SK-N-SH (cell line): ENCODE measurements around the gene GRK2. TPM values are rescaled to one million over a fixed set of nuclear protein-coding genes. Genes with fewer than 3 reads are reported as not detected.

Experiments
- CTCF ChIA-PET: fragments of 300-600, 350-600 bp; formaldehyde crosslinking; extraction: SDS; loops from one replicate; lab custom pipeline; 2021; lab: Yijun Ruan, JAX
- POLR2A ChIA-PET: fragments of 350-600 bp; sonication (Branson Sonifier 250); formaldehyde crosslinking; extraction: SDS; loops from one replicate; lab custom pipeline; 2020; ENCODE audit warnings: antibody characterized with exemption, inconsistent platforms; lab: Yijun Ruan, JAX
- DNase-seq: peaks from one replicate; pipeline ENCODE4 v3.0.0; 2012
- H2AFZ ChIP-seq: fragments of 200-600 bp; sonication (generic); 2 replicates; pipeline ENCODE4 v1.8.1; 2016; ENCODE audit warnings: antibody characterized with exemption, mild to moderate bottlenecking, low read depth
- H3F3A ChIP-seq: fragments of 200-600 bp; sonication (generic); replicated peaks from 2 replicates; pipeline ENCODE3; 2016; ENCODE audit warnings: antibody characterized with exemption, mild to moderate bottlenecking; ENCODE audit not compliant: insufficient read depth
- H3K27ac ChIP-seq, 2 experiments: fragments of 200-500 bp in 1 of 2; fragments of 200-600 bp in 1 of 2; sonication (Bioruptor generic) in 1 of 2; sonication (generic), shearing (Covaris generic) in 1 of 2; 2 replicates each; pipeline versions ENCODE4 v1.5.1 to v1.6.1; 2014 to 2016; ENCODE audit warnings: low read depth in 2 of 2, inconsistent platforms in 1 of 2, low read length in 1 of 2, mild to moderate bottlenecking in 1 of 2, mixed read lengths in 1 of 2
- H3K27me3 ChIP-seq: fragments of 200-600 bp; sonication (generic), shearing (Covaris generic); 2 replicates; pipeline ENCODE4 v1.6.1; 2016; ENCODE audit warnings: mixed run types; ENCODE audit not compliant: insufficient read depth
- H3K36me3 ChIP-seq, 2 experiments: fragments of 200-500 bp in 1 of 2; fragments of 200-600 bp in 1 of 2; sonication (Bioruptor generic) in 1 of 2; sonication (generic) in 1 of 2; replicated peaks in 1 of 2; 2 replicates each; pipeline versions ENCODE3 to v1.5.1; 2014 to 2016; ENCODE audit warnings: low read length in 1 of 2, mild to moderate bottlenecking in 1 of 2; ENCODE audit not compliant: insufficient read depth in 2 of 2, control insufficient read depth in 1 of 2
- H3K4me1 ChIP-seq, 2 experiments: fragments of 200-500 bp in 1 of 2; fragments of 200-600 bp in 1 of 2; sonication (Bioruptor generic) in 1 of 2; sonication (generic), shearing (Covaris generic) in 1 of 2; 2 replicates each; pipeline versions ENCODE4 v1.5.1 to v1.6.1; 2014 to 2016; ENCODE audit warnings: low read depth in 1 of 2, low read length in 1 of 2, mixed run types in 1 of 2; ENCODE audit not compliant: insufficient read depth in 2 of 2, control insufficient read depth in 1 of 2
- H3K4me2 ChIP-seq: fragments of 200-600 bp; sonication (generic), shearing (Covaris generic); 2 replicates; pipeline ENCODE4 v1.6.1; 2017; ENCODE audit warnings: mixed run types
- H3K4me3 ChIP-seq, 2 experiments: fragments of 200-500 bp in 1 of 2; fragments of 200-600 bp in 1 of 2; sonication (Bioruptor generic) in 1 of 2; sonication (generic), shearing (Covaris generic) in 1 of 2; 2 replicates each; pipeline versions ENCODE4 v1.5.1 to v1.8.1; 2014 to 2016; ENCODE audit warnings: low read depth in 2 of 2, inconsistent platforms in 1 of 2, low read length in 1 of 2, mild to moderate bottlenecking in 1 of 2, mixed read lengths in 1 of 2, moderate library complexity in 1 of 2
- H3K79me2 ChIP-seq: fragments of 200-600 bp; sonication (generic); 2 replicates; pipeline ENCODE4 v1.8.1; 2017; ENCODE audit warnings: mild to moderate bottlenecking; ENCODE audit not compliant: insufficient read depth
- H3K9ac ChIP-seq: fragments of 200-600 bp; sonication (generic); 2 replicates; pipeline ENCODE4 v1.6.1; 2017; ENCODE audit warnings: mixed run types
- H3K9me2 ChIP-seq: fragments of 200-600 bp; sonication (generic); 2 replicates; pipeline ENCODE4 v1.6.1; 2017; ENCODE audit warnings: mixed run types
- H3K9me3 ChIP-seq: fragments of 200-600 bp; sonication (generic); 2 replicates; pipeline ENCODE4 v1.6.1; 2017; ENCODE audit warnings: mixed run types, mild to moderate bottlenecking, moderate library complexity
- H4K20me1 ChIP-seq: fragments of 200-600 bp; sonication (generic); 2 replicates; pipeline ENCODE4 v1.6.1; 2017; ENCODE audit warnings: mild to moderate bottlenecking, mixed run types; ENCODE audit not compliant: insufficient read depth
- FOXM1 ChIP-seq: IDR thresholded peaks from 2 replicates; pipeline ENCODE4 v1.4.0; 2012; ENCODE audit warnings: low read depth, mild to moderate bottlenecking
- GABPA ChIP-seq: IDR thresholded peaks from 2 replicates; pipeline ENCODE4 v1.4.0; 2012; ENCODE audit warnings: low read depth, mild to moderate bottlenecking
- IRF3 ChIP-seq: fragments of 150-350 bp; IDR thresholded peaks from 2 replicates; pipeline ENCODE4 v1.6.1; 2016; ENCODE audit warnings: mild to moderate bottlenecking, low read depth, low read length
- MXI1 ChIP-seq: IDR thresholded peaks from 2 replicates; pipeline ENCODE4 v1.6.1; 2012; ENCODE audit warnings: mild to moderate bottlenecking, low read depth, low read length, improper control_type of control experiment
- NFIC ChIP-seq: IDR thresholded peaks from 2 replicates; pipeline ENCODE4 v1.4.0; 2012; ENCODE audit warnings: borderline replicate concordance
- RCOR1 ChIP-seq: fragments of 150-350 bp; IDR thresholded peaks from 2 replicates; pipeline ENCODE4 v1.6.1; 2017; ENCODE audit warnings: antibody characterized with exemption, low read length
- RXRA ChIP-seq: IDR thresholded peaks from 2 replicates; pipeline ENCODE4 v1.4.0; 2012; ENCODE audit warnings: low read depth, mild to moderate bottlenecking, borderline replicate concordance
- SMC3 ChIP-seq: IDR thresholded peaks from 2 replicates; pipeline ENCODE4 v1.6.1; 2012; ENCODE audit warnings: low read depth, low read length, improper control_type of control experiment
- TCF12 ChIP-seq: IDR thresholded peaks from 2 replicates; pipeline ENCODE4 v1.4.0; 2012
- TEAD4 ChIP-seq: IDR thresholded peaks from 2 replicates; pipeline ENCODE4 v1.4.0; 2012; ENCODE audit warnings: mild to moderate bottlenecking, borderline replicate concordance; ENCODE audit not compliant: insufficient read depth
- USF1 ChIP-seq: IDR thresholded peaks from 2 replicates; pipeline ENCODE4 v1.4.0; 2012; ENCODE audit warnings: low read depth, borderline replicate concordance
- ZBTB33 ChIP-seq: IDR thresholded peaks from 2 replicates; pipeline ENCODE4 v1.4.0; 2012; ENCODE audit warnings: low read depth, borderline replicate concordance
- WGBS: methylation state at CpG from one replicate; pipeline ENCODE4 v1.1.6; 2017; ENCODE audit warnings: low lambda C conversion rate; 5-methylcytosine and 5-hydroxymethylcytosine counted together
- polyA plus RNA-seq, 3 experiments: library from polyadenylated mRNA; depleted of rRNA; stranded (reverse); fragments of >200 nt; gene quantifications; 2 replicates each; pipeline ENCODE4 v1.2.3, GENCODE V29; 2012
- TF ChIP-seq, protein P1 (sequence below): IDR thresholded peaks from 2 replicates; pipeline ENCODE4 v1.6.1; 2012; ENCODE audit warnings: mild to moderate bottlenecking, low read depth, low read length, moderate library complexity
- TF ChIP-seq, protein P2 (sequence below): fragments of 150-350 bp; IDR thresholded peaks from 2 replicates; pipeline ENCODE4 v1.6.1; 2017; ENCODE audit warnings: antibody characterized with exemption, low read length, low read depth, borderline replicate concordance

Gene GRK2
- polyA plus RNA-seq, 1 of the 3 experiments (the other 2 are of a cell fraction): 48.5 TPM

- H3K79me2 ChIP-seq: peaks cover 48% of the 10 kb centered on the region
- H3K36me3 ChIP-seq: peaks cover 18 to 36% of the 10 kb centered on the region in 2 experiments
Measured at GRCh38 chr11:67289226-67289650, 23.0 kb downstream of the GRK2 start, which contains the start of gene ANKRD13D. TSS of gene ANKRD13D (plus strand) at chr11:67289303. CDS start at chr11:67289461, 158 bp downstream.

More at GRCh38 chr11:67289226-67289650, 23.0 kb downstream of the GRK2 start, which contains the start of gene ANKRD13D:
- ChIA-PET POLR2A (interaction anchor here (0.6 to 1.6 kb wide), 5 partner anchors 14 to 33 kb away, joined by 3 to 5 read pairs (median 4); partner anchors contain the start of gene SSH3), CTCF (interaction anchor here (0.7 to 4.4 kb wide), 19 partner anchors 10 to 207 kb away, joined by 3 to 37 read pairs (median 5); partner anchors contain the start of gene POLD4)
- no peaks in the 10 kb centered on the region for H4K20me1 ChIP-seq
- H3F3A ChIP-seq: peaks cover 18% of the 10 kb centered on the region
- H3K9me3 ChIP-seq: no peaks in the 10 kb centered on the region
- H3K9me2 ChIP-seq: no peaks in the 10 kb centered on the region
- H3K27me3 ChIP-seq: no peaks in the 10 kb centered on the region
- peaks cover 12 to 30% of the 10 kb centered on the region in 2 experiments; a peak in 3 of 4 replicates for H3K4me1 ChIP-seq
- no peak for TF ChIP-seq FOXM1
- no peak for TF ChIP-seq TEAD4
- TF ChIP-seq RXRA: no peak
- TF ChIP-seq, protein P1, sequence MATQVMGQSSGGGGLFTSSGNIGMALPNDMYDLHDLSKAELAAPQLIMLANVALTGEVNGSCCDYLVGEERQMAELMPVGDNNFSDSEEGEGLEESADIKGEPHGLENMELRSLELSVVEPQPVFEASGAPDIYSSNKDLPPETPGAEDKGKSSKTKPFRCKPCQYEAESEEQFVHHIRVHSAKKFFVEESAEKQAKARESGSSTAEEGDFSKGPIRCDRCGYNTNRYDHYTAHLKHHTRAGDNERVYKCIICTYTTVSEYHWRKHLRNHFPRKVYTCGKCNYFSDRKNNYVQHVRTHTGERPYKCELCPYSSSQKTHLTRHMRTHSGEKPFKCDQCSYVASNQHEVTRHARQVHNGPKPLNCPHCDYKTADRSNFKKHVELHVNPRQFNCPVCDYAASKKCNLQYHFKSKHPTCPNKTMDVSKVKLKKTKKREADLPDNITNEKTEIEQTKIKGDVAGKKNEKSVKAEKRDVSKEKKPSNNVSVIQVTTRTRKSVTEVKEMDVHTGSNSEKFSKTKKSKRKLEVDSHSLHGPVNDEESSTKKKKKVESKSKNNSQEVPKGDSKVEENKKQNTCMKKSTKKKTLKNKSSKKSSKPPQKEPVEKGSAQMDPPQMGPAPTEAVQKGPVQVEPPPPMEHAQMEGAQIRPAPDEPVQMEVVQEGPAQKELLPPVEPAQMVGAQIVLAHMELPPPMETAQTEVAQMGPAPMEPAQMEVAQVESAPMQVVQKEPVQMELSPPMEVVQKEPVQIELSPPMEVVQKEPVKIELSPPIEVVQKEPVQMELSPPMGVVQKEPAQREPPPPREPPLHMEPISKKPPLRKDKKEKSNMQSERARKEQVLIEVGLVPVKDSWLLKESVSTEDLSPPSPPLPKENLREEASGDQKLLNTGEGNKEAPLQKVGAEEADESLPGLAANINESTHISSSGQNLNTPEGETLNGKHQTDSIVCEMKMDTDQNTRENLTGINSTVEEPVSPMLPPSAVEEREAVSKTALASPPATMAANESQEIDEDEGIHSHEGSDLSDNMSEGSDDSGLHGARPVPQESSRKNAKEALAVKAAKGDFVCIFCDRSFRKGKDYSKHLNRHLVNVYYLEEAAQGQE: no peak
- no peak for TF ChIP-seq GABPA
- no peak for TF ChIP-seq ZBTB33
- TF ChIP-seq, protein P2, sequence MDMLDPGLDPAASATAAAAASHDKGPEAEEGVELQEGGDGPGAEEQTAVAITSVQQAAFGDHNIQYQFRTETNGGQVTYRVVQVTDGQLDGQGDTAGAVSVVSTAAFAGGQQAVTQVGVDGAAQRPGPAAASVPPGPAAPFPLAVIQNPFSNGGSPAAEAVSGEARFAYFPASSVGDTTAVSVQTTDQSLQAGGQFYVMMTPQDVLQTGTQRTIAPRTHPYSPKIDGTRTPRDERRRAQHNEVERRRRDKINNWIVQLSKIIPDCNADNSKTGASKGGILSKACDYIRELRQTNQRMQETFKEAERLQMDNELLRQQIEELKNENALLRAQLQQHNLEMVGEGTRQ: no peak
- no peak for TF ChIP-seq USF1
- TF ChIP-seq TCF12: no peak
- no peak for TF ChIP-seq NFIC
- no peak for TF ChIP-seq MXI1
- TF ChIP-seq IRF3: no peak
- no peak for TF ChIP-seq RCOR1
- no peak for TF ChIP-seq SMC3
- peak within 1 kb of the TSS; percentile 86 for H3K9ac ChIP-seq
- peak within 1 kb of the TSS; percentile 62; the same call in 1 of the 2 replicates for H2AFZ ChIP-seq
- H3K27ac ChIP-seq: peak within 1 kb of the TSS; percentile 91 to 98
- H3K4me2 ChIP-seq: peak within 1 kb of the TSS; percentile 99
- peak within 1 kb of the TSS; percentile 65 to 87 for H3K4me3 ChIP-seq
- no peak for DNase-seq
- 0% methylated on average over 4 of the region's 56 CpGs for WGBS
